ENCODE results near the gene CIRBP.

CIRBP gene

GRCh38 chr19:1237754-1238368, 31.3 kb upstream of the CIRBP start, which contains the start of gene CBARP:
Gene CBARP (minus strand): TSS chr19:1238005. CDS start chr19:1236100, 1,905 bp downstream.
- Histone ChIP-seq H3K4me1 (ENCODE audit: control insufficient read depth in 5 of 5, insufficient read depth in 5 of 5, low read length in 5 of 5) (peaks cover 0 to 59% (median 43%) of the 10 kb centered on the region in 5 donors), H3K9me3 (ENCODE audit: control insufficient read depth in 5 of 5, low read length in 5 of 5) (no peaks in the 10 kb centered on the region), H3K4me3 (ENCODE audit: low read depth in 1 of 5, low read length in 5 of 5) (peak within 1 kb of the TSS in 4 of 5 donors; percentile 40 to 70 (median 53)), H3K27ac (ENCODE audit: low read depth, low read length) (no peak within 1 kb of the TSS), H3K27me3 (ENCODE audit: control insufficient read depth in 5 of 5, insufficient read depth in 4 of 5, low read length in 5 of 5) (peaks cover 0 to 11% (median 8%) of the 10 kb centered on the region in 5 donors), H3K36me3 (ENCODE audit: control insufficient read depth in 5 of 5, insufficient read depth in 5 of 5, low read length in 5 of 5) (no peaks in the 10 kb centered on the region), H3K9ac (ENCODE audit: low read length in 5 of 5) (peak within 1 kb of the TSS in 2 of 5 donors; percentile 39 to 52)

- Histone ChIP-seq H3K9me3 (ENCODE audit: control insufficient read depth in 5 of 5, low read length in 5 of 5) (no peaks in the 10 kb centered on the region), H3K4me3 (ENCODE audit: low read depth in 1 of 5, low read length in 5 of 5) (peak overlapping the region in 2 of 5 donors; percentile 31 to 52), H3K27ac (ENCODE audit: low read depth, low read length) (no peak overlapping the region), H3K36me3 (ENCODE audit: control insufficient read depth in 5 of 5, insufficient read depth in 5 of 5, low read length in 5 of 5) (no peaks in the 10 kb centered on the region), H3K27me3 (ENCODE audit: control insufficient read depth in 5 of 5, insufficient read depth in 4 of 5, low read length in 5 of 5) (peaks cover 0 to 11% (median 8%) of the 10 kb centered on the region in 5 donors), H3K9ac (ENCODE audit: low read length in 5 of 5) (peak overlapping the region in 1 of 5 donors; percentile 41), H3K4me1 (ENCODE audit: control insufficient read depth in 5 of 5, insufficient read depth in 5 of 5, low read length in 5 of 5) (peaks cover 0 to 59% (median 44%) of the 10 kb centered on the region in 5 donors)
These were observed 30.5 kb upstream of the CIRBP start for GRCh38 chr19:1238369-1239303.

- H3K4me3 ChIP-seq (ENCODE audit: low read depth in 1 of 5, low read length in 5 of 5): peak overlapping the region in 1 of 5 donors; percentile 53
These were observed 29.7 kb upstream of the CIRBP start for GRCh38 chr19:1239420-1239795.

GRCh38 chr19:1239796-1240737, 29.1 kb upstream of the CIRBP start:
- Histone ChIP-seq H3K27ac (ENCODE audit: low read depth, low read length) (peak overlapping the region; percentile 67), H3K27me3 (ENCODE audit: control insufficient read depth in 5 of 5, insufficient read depth in 4 of 5, low read length in 5 of 5) (peaks cover 0 to 11% (median 8%) of the 10 kb centered on the region in 5 donors), H3K4me3 (ENCODE audit: low read depth in 1 of 5, low read length in 5 of 5) (peak overlapping the region in 2 of 5 donors; percentile 34 to 71), H3K9me3 (ENCODE audit: control insufficient read depth in 5 of 5, low read length in 5 of 5) (no peaks in the 10 kb centered on the region), H3K36me3 (ENCODE audit: control insufficient read depth in 5 of 5, insufficient read depth in 5 of 5, low read length in 5 of 5) (no peaks in the 10 kb centered on the region), H3K4me1 (ENCODE audit: control insufficient read depth in 5 of 5, insufficient read depth in 5 of 5, low read length in 5 of 5) (peaks cover 0 to 74% (median 58%) of the 10 kb centered on the region in 5 donors), H3K9ac (ENCODE audit: low read length in 5 of 5) (peak overlapping the region in 3 of 5 donors; percentile 30 to 62 (median 57))

More at GRCh38 chr19:1239420-1239795, 29.7 kb upstream of the CIRBP start:
- H3K27ac ChIP-seq (ENCODE audit: low read depth, low read length): peak overlapping the region; percentile 67
- H3K36me3 ChIP-seq (ENCODE audit: control insufficient read depth in 5 of 5, insufficient read depth in 5 of 5, low read length in 5 of 5): no peaks in the 10 kb centered on the region
- H3K9me3 ChIP-seq (ENCODE audit: control insufficient read depth in 5 of 5, low read length in 5 of 5): no peaks in the 10 kb centered on the region
- H3K27me3 ChIP-seq (ENCODE audit: control insufficient read depth in 5 of 5, insufficient read depth in 4 of 5, low read length in 5 of 5): peaks cover 0 to 11% (median 8%) of the 10 kb centered on the region in 5 donors
- H3K9ac ChIP-seq (ENCODE audit: low read length in 5 of 5): peak overlapping the region in 1 of 5 donors; percentile 62
- peaks cover 0 to 67% (median 51%) of the 10 kb centered on the region in 5 donors for H3K4me1 ChIP-seq (ENCODE audit: control insufficient read depth in 5 of 5, insufficient read depth in 5 of 5, low read length in 5 of 5)

GRCh38 chr19:1240925-1241324, 28.2 kb upstream of the CIRBP start:
- Histone ChIP-seq H3K27me3 (ENCODE audit: control insufficient read depth in 5 of 5, insufficient read depth in 4 of 5, low read length in 5 of 5) (peaks cover 0 to 8% (median 5%) of the 10 kb centered on the region in 5 donors), H3K4me1 (ENCODE audit: control insufficient read depth in 5 of 5, insufficient read depth in 5 of 5, low read length in 5 of 5) (peaks cover 0 to 81% (median 65%) of the 10 kb centered on the region in 5 donors), H3K4me3 (ENCODE audit: low read depth in 1 of 5, low read length in 5 of 5) (peak overlapping the region in 3 of 5 donors; percentile 55 to 71 (median 71)), H3K9ac (ENCODE audit: low read length in 5 of 5) (peak overlapping the region in 3 of 5 donors; percentile 19 to 70 (median 70)), H3K27ac (ENCODE audit: low read depth, low read length) (peak overlapping the region; percentile 82), H3K9me3 (ENCODE audit: control insufficient read depth in 5 of 5, low read length in 5 of 5) (no peaks in the 10 kb centered on the region), H3K36me3 (ENCODE audit: control insufficient read depth in 5 of 5, insufficient read depth in 5 of 5, low read length in 5 of 5) (no peaks in the 10 kb centered on the region)

GRCh38 chr19:1241417-1242095, 27.6 kb upstream of the CIRBP start, which contains the start of gene ATP5F1D:
Gene ATP5F1D (plus strand): TSS chr19:1241751. CDS start chr19:1241851, 100 bp downstream.
- peak within 1 kb of the TSS; percentile 82 for H3K27ac ChIP-seq (ENCODE audit: low read depth, low read length)
- peaks cover 0 to 82% (median 71%) of the 10 kb centered on the region in 5 donors for H3K4me1 ChIP-seq (ENCODE audit: control insufficient read depth in 5 of 5, insufficient read depth in 5 of 5, low read length in 5 of 5)
- no peaks in the 10 kb centered on the region for H3K36me3 ChIP-seq (ENCODE audit: control insufficient read depth in 5 of 5, insufficient read depth in 5 of 5, low read length in 5 of 5)
- H3K27me3 ChIP-seq (ENCODE audit: control insufficient read depth in 5 of 5, insufficient read depth in 4 of 5, low read length in 5 of 5): peaks cover 0 to 3% (median 0%) of the 10 kb centered on the region in 5 donors
- no peaks in the 10 kb centered on the region for H3K9me3 ChIP-seq (ENCODE audit: control insufficient read depth in 5 of 5, low read length in 5 of 5)
- peak within 1 kb of the TSS; percentile 61 to 71 (median 68) for H3K4me3 ChIP-seq (ENCODE audit: low read depth in 1 of 5, low read length in 5 of 5)
- H3K9ac ChIP-seq (ENCODE audit: low read length in 5 of 5): peak within 1 kb of the TSS in 4 of 5 donors; percentile 70 to 81 (median 72)

- Histone ChIP-seq H3K4me1 (ENCODE audit: control insufficient read depth in 5 of 5, insufficient read depth in 5 of 5, low read length in 5 of 5) (peaks cover 0 to 72% (median 67%) of the 10 kb centered on the region in 5 donors), H3K9me3 (ENCODE audit: control insufficient read depth in 5 of 5, low read length in 5 of 5) (no peaks in the 10 kb centered on the region), H3K27ac (ENCODE audit: low read depth, low read length) (peak overlapping the region; percentile 94), H3K4me3 (ENCODE audit: low read depth in 1 of 5, low read length in 5 of 5) (peak overlapping the region in 3 of 5 donors; percentile 37 to 55 (median 44)), H3K36me3 (ENCODE audit: control insufficient read depth in 5 of 5, insufficient read depth in 5 of 5, low read length in 5 of 5) (no peaks in the 10 kb centered on the region), H3K9ac (ENCODE audit: low read length in 5 of 5) (peak overlapping the region in 3 of 5 donors; percentile 42 to 72 (median 55)), H3K27me3 (ENCODE audit: control insufficient read depth in 5 of 5, insufficient read depth in 4 of 5, low read length in 5 of 5) (no peaks in the 10 kb centered on the region)
These were observed 25.1 kb upstream of the CIRBP start for GRCh38 chr19:1243768-1244692.
